Fibroblast of skin of back (primary cell): Measurements from ENCODE around the gene THSD7B.

ENCODE experiments used
- DNase-seq: peaks from one replicate; pipeline ENCODE4 v3.0.0-alpha.2; 2013

Gene THSD7B

GRCh38 chr2:137161250-137161649, 395.9 kb downstream of the THSD7B start:
- peak; percentile 61 for DNase-seq

GRCh38 chr2:137165968-137166367, 400.6 kb downstream of the THSD7B start:
- DNase-seq: no peak

GRCh38 chr2:137167651-137168050, 402.3 kb downstream of the THSD7B start:
- DNase-seq: no peak

- peak; percentile 28 for DNase-seq
These were observed 403.2 kb downstream of the THSD7B start for GRCh38 chr2:137168552-137168951.

GRCh38 chr2:137172162-137172561, 406.8 kb downstream of the THSD7B start:
- peak; percentile 69 for DNase-seq

- DNase-seq: peak; percentile 80
These were observed 408.1 kb downstream of the THSD7B start for GRCh38 chr2:137173463-137173862.

- DNase-seq: no peak
These were observed 409.9 kb downstream of the THSD7B start for GRCh38 chr2:137175246-137175645.

- peak; percentile 55 for DNase-seq
These were observed 413.6 kb downstream of the THSD7B start for GRCh38 chr2:137178951-137179377.

- DNase-seq: no peak
These were observed 414.2 kb downstream of the THSD7B start for GRCh38 chr2:137179542-137179941.

- no peak for DNase-seq
These were observed 414.7 kb downstream of the THSD7B start for GRCh38 chr2:137180012-137180411.

GRCh38 chr2:137181370-137181769, 416.0 kb downstream of the THSD7B start:
- no peak for DNase-seq

GRCh38 chr2:137182071-137182470, 416.7 kb downstream of the THSD7B start:
- DNase-seq: no peak

GRCh38 chr2:137183206-137183898, 418.0 kb downstream of the THSD7B start:
- DNase-seq: no peak

- DNase-seq: peak; percentile 30
These were observed 420.2 kb downstream of the THSD7B start for GRCh38 chr2:137185378-137186078.

- DNase-seq: no peak
These were observed 421.9 kb downstream of the THSD7B start for GRCh38 chr2:137187216-137187615.

GRCh38 chr2:137190411-137191195, 425.3 kb downstream of the THSD7B start:
- DNase-seq: peak; percentile 55

- peak; percentile 20 for DNase-seq
These were observed 427.3 kb downstream of the THSD7B start for GRCh38 chr2:137192366-137193310.

GRCh38 chr2:137193401-137193800, 428.1 kb downstream of the THSD7B start:
- DNase-seq: no peak

- no peak for DNase-seq
These were observed 428.8 kb downstream of the THSD7B start for GRCh38 chr2:137194111-137194510.

- no peak for DNase-seq
These were observed 434.4 kb downstream of the THSD7B start for GRCh38 chr2:137199751-137200150.

GRCh38 chr2:137202318-137202717, 437.0 kb downstream of the THSD7B start:
- DNase-seq: no peak

- no peak for DNase-seq
These were observed 440.0 kb downstream of the THSD7B start for GRCh38 chr2:137205324-137205723.
